ENCODE results near the gene STX12. TPM values are rescaled to one million over a fixed set of nuclear protein-coding genes. Genes with fewer than 3 reads are reported as not detected.
"Not testable (repeated sequence)": the region's sequence is repeated elsewhere in the genome, so short reads cannot be mapped to it uniquely, and the experiment has no call there.

Gene STX12
- total RNA-seq, 1 experiment from 2014 or later, result 9.9 TPM

DNA sequence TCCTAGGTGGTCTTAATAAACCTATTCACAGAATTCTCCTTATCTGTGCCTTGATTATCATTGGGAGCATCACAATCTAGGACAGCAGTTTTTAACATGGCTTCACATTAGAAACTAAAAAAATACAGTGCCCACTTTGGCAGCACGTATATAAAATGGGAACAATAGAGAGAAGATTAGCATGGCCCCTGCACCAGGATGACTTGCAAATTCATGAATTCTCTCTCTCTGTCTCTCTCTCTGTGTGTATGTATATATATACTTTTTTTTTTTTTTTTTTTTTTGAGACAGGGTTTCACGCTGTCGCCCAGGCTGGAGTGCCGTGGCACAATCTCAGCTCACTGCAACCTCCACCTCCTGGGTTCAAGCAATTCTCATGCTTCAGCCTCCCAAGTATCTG, 51.4 kb downstream of the STX12 start:
- H3K27me3 Mint-ChIP-seq (ENCODE audit: low read depth), result no peaks in the 10 kb centered on the region
- no peak overlapping the region for H3K56ac ChIP-seq (ENCODE audit: insufficient read length, low read depth, low read length)
- no peaks in the 10 kb centered on the region for H3K9me3 Mint-ChIP-seq
- H2AFZ ChIP-seq (ENCODE audit: low read length), result no peak overlapping the region
- no peaks in the 10 kb centered on the region for H3K27me3 ChIP-seq (ENCODE audit: insufficient read depth, low read length)
- no peak overlapping the region for H3K14ac ChIP-seq (ENCODE audit: insufficient read depth, low read length)
- no peaks in the 10 kb centered on the region for H3K9me3 ChIP-seq (ENCODE audit: control insufficient read depth, low read depth, low read length)
- no peaks in the 10 kb centered on the region for H3K4me1 ChIP-seq (ENCODE audit: insufficient read depth, low read length)
- H3K23ac ChIP-seq (ENCODE audit: insufficient read length, low read depth, low read length), result no peak overlapping the region
- no peaks in the 10 kb centered on the region for H4K20me1 ChIP-seq (ENCODE audit: control insufficient read depth, insufficient read depth, insufficient read length)
- no peak overlapping the region for H2BK12ac ChIP-seq (ENCODE audit: insufficient read length, low read depth, low read length)
- TF ChIP-seq, protein P1, sequence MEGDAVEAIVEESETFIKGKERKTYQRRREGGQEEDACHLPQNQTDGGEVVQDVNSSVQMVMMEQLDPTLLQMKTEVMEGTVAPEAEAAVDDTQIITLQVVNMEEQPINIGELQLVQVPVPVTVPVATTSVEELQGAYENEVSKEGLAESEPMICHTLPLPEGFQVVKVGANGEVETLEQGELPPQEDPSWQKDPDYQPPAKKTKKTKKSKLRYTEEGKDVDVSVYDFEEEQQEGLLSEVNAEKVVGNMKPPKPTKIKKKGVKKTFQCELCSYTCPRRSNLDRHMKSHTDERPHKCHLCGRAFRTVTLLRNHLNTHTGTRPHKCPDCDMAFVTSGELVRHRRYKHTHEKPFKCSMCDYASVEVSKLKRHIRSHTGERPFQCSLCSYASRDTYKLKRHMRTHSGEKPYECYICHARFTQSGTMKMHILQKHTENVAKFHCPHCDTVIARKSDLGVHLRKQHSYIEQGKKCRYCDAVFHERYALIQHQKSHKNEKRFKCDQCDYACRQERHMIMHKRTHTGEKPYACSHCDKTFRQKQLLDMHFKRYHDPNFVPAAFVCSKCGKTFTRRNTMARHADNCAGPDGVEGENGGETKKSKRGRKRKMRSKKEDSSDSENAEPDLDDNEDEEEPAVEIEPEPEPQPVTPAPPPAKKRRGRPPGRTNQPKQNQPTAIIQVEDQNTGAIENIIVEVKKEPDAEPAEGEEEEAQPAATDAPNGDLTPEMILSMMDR (conservative IDR thresholded peaks at IDR 0.05), result no peak
- H4K8ac ChIP-seq (replicated peaks; ENCODE audit: insufficient read length, low read depth, low read length), result no peak overlapping the region
- H4K5ac ChIP-seq (ENCODE audit: insufficient read length, low read depth, low read length), result no peak overlapping the region
- no peaks in the 10 kb centered on the region for H3K79me2 ChIP-seq (ENCODE audit: insufficient read depth, low read length)
- H3K79me1 ChIP-seq (ENCODE audit: insufficient read depth, low read depth, low read length, poor library complexity, severe bottlenecking), result no peaks in the 10 kb centered on the region
- H3K23me2 ChIP-seq (ENCODE audit: insufficient read length, low read depth, low read length, poor library complexity, severe bottlenecking), result no peaks in the 10 kb centered on the region
- H3K4me3 Mint-ChIP-seq, result no peak overlapping the region
- no CpG with 5 or more reads among the region's 4 CpGs for WGBS (ENCODE audit: extremely low coverage, insufficient read length, low lambda C conversion rate)
- H3K4ac ChIP-seq (ENCODE audit: low read depth, low read length), result no peak overlapping the region
- no peak overlapping the region for H3K27ac Mint-ChIP-seq
- no peak overlapping the region for H2AK5ac ChIP-seq (ENCODE audit: insufficient read length, low read length)
- H2BK20ac ChIP-seq (ENCODE audit: low read depth, low read length, poor library complexity, severe bottlenecking), result no peak overlapping the region
- no peak overlapping the region for H2BK5ac ChIP-seq (ENCODE audit: insufficient read length, low read length)
- no peak overlapping the region for H2BK15ac ChIP-seq (ENCODE audit: low read depth, low read length)
- no peak overlapping the region for H3K18ac ChIP-seq (ENCODE audit: insufficient read length, low read depth, low read length)
- H4K91ac ChIP-seq (ENCODE audit: insufficient read length, low read depth, low read length), result no peak overlapping the region
- no peak for DNase-seq
- H3T11ph ChIP-seq (ENCODE audit: low read length), result no peak overlapping the region
- no peak overlapping the region for H3K9ac ChIP-seq (ENCODE audit: extremely low read depth, insufficient read length, low read length)
- H3K36me3 Mint-ChIP-seq (ENCODE audit: insufficient read depth in 1 of 3, low read depth in 3 of 3), result peaks cover 0 to 9% (median 2%) of the 10 kb centered on the region in 3 experiments; a peak in 3 of 7 replicates
- no peaks in the 10 kb centered on the region; a peak in 1 of 4 replicates for H3K4me1 Mint-ChIP-seq
- H2BK120ac ChIP-seq (ENCODE audit: low read depth, low read length, poor library complexity, severe bottlenecking), result no peak overlapping the region
- no peak overlapping the region for H3K4me2 ChIP-seq (ENCODE audit: insufficient read depth, insufficient read length, low read length)
- no peak overlapping the region for H3K27ac ChIP-seq (ENCODE audit: insufficient read length, low read depth, low read length)

DNA sequence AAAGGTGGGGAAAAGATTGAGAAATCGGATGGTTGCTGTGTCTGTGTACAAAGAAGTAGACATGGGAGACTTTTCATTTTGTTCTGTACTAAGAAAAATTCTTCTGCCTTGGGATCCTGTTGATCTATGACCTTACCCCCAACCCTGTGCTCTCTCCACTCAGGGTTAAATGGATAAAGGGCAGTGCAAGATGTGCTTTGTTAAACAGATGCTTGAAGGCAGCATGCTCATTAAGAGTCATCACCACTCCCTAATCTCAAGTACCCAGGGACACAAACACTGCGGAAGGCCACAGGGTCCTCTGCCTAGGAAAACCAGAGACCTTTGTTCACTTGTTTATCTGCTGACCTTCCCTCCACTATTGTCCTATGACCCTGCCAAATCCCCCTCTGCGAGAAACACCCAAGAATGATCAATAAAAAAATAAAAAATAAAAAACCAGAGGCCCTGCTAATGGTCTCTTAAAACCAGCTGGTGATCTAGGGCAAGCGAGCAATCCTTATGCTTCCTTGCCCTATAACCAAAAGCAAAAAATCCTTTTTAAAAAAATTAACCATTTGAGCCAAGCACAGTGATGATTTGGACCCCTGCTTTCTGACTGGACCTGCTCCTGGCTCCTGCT, 56.4 kb downstream of the STX12 start:
- not testable (repeated sequence) for H3K79me1 ChIP-seq (ENCODE audit: insufficient read depth, low read depth, low read length, poor library complexity, severe bottlenecking); H3K9me3 Mint-ChIP-seq; H3K56ac ChIP-seq (ENCODE audit: insufficient read length, low read depth, low read length); DNase-seq; H3K27me3 ChIP-seq (ENCODE audit: insufficient read depth, low read length); H3K27ac ChIP-seq (ENCODE audit: insufficient read length, low read depth, low read length); H4K20me1 ChIP-seq (ENCODE audit: control insufficient read depth, insufficient read depth, insufficient read length); H3K4me1 ChIP-seq (ENCODE audit: insufficient read depth, low read length); H2BK15ac ChIP-seq (ENCODE audit: low read depth, low read length); H3K27ac Mint-ChIP-seq; H4K8ac ChIP-seq (replicated peaks; ENCODE audit: insufficient read length, low read depth, low read length); H2BK12ac ChIP-seq (ENCODE audit: insufficient read length, low read depth, low read length); H3T11ph ChIP-seq (ENCODE audit: low read length); H4K91ac ChIP-seq (ENCODE audit: insufficient read length, low read depth, low read length); H3K9ac ChIP-seq (ENCODE audit: extremely low read depth, insufficient read length, low read length); H2AK5ac ChIP-seq (ENCODE audit: insufficient read length, low read length); H2BK20ac ChIP-seq (ENCODE audit: low read depth, low read length, poor library complexity, severe bottlenecking); H2AFZ ChIP-seq (ENCODE audit: low read length); H3K18ac ChIP-seq (ENCODE audit: insufficient read length, low read depth, low read length); H3K23ac ChIP-seq (ENCODE audit: insufficient read length, low read depth, low read length); H3K9me3 ChIP-seq (ENCODE audit: control insufficient read depth, low read depth, low read length); H3K27me3 Mint-ChIP-seq (ENCODE audit: low read depth); H2BK5ac ChIP-seq (ENCODE audit: insufficient read length, low read length); H4K5ac ChIP-seq (ENCODE audit: insufficient read length, low read depth, low read length); H3K14ac ChIP-seq (ENCODE audit: insufficient read depth, low read length); H2BK120ac ChIP-seq (ENCODE audit: low read depth, low read length, poor library complexity, severe bottlenecking); H3K4ac ChIP-seq (ENCODE audit: low read depth, low read length); H3K23me2 ChIP-seq (ENCODE audit: insufficient read length, low read depth, low read length, poor library complexity, severe bottlenecking)
- WGBS (ENCODE audit: extremely low coverage, insufficient read length, low lambda C conversion rate), result no CpG with 5 or more reads among the region's 4 CpGs
- Mint-ChIP-seq H3K4me3 (peak overlapping the region; percentile 94 to 95; a peak in 4 of 5 replicates), H3K36me3 (ENCODE audit: insufficient read depth in 1 of 3, low read depth in 3 of 3) (peaks cover 8 to 18% (median 15%) of the 10 kb centered on the region in 3 experiments; a peak in 6 of 7 replicates), H3K4me1 (peaks cover 11 to 14% of the 10 kb centered on the region in 2 experiments)
- H3K79me2 ChIP-seq (ENCODE audit: insufficient read depth, low read length), result peaks cover 20% of the 10 kb centered on the region
- peak overlapping the region; percentile 97 for H3K4me2 ChIP-seq (ENCODE audit: insufficient read depth, insufficient read length, low read length)
